ENCODE results near the gene OVOL2.

DNA sequence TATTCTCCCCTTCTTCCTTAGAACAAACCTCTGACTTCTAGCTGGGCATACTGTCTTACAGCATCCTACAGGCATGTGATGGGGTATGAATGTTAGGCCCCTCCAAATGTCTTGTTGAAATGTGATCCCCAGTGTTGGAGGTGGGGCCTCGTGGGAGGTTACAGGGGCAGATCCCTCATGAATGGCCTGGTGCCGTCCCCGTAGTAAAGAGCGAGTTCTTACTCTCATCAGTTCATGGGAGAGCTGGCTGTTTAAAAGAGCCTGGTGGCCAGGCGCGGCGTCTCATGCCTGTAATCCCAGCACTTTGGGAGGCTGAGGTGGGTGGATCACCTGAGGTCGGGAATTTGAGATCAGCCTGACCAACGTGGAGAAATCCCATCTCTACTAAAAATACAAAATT is 15.5 kb downstream of the OVOL2 start:
- TF ChIP-seq, protein P1, sequence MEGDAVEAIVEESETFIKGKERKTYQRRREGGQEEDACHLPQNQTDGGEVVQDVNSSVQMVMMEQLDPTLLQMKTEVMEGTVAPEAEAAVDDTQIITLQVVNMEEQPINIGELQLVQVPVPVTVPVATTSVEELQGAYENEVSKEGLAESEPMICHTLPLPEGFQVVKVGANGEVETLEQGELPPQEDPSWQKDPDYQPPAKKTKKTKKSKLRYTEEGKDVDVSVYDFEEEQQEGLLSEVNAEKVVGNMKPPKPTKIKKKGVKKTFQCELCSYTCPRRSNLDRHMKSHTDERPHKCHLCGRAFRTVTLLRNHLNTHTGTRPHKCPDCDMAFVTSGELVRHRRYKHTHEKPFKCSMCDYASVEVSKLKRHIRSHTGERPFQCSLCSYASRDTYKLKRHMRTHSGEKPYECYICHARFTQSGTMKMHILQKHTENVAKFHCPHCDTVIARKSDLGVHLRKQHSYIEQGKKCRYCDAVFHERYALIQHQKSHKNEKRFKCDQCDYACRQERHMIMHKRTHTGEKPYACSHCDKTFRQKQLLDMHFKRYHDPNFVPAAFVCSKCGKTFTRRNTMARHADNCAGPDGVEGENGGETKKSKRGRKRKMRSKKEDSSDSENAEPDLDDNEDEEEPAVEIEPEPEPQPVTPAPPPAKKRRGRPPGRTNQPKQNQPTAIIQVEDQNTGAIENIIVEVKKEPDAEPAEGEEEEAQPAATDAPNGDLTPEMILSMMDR (IDR thresholded peaks at IDR 0.05), result no peak
- no peak for TF ChIP-seq POLR2A (IDR thresholded peaks at IDR 0.05)

All from uterus (tissue), 2 donors.